GM12878 (cell line): ENCODE measurements around the gene HSD17B13.

Experiments used
- EP300 ChIP-seq, 2 experiments: fragments of 150-350 bp in 1 of 2; IDR thresholded peaks; 2 replicates each; pipeline ENCODE4 v1.6.1; 2011 to 2012; ENCODE audit warnings: low read depth in 2 of 2, low read length in 2 of 2, borderline replicate concordance in 1 of 2, improper control_type of control experiment in 1 of 2, inconsistent platforms in 1 of 2; ENCODE audit not compliant: control insufficient read depth in 1 of 2
- IKZF2 ChIP-seq, 2 experiments: fragments of 450-650 bp; IDR thresholded peaks; 2 replicates each; pipeline ENCODE4 v1.6.1; 2017; ENCODE audit warnings: mild to moderate bottlenecking in 2 of 2, moderate library complexity in 2 of 2
- RCOR1 ChIP-seq: conservative IDR thresholded peaks from 2 replicates; pipeline ENCODE4 v1.6.1; 2012; ENCODE audit warnings: low read depth, low read length, improper control_type of control experiment
- SP1 ChIP-seq: IDR thresholded peaks from one replicate; pipeline ENCODE4 v1.6.1; 2011; ENCODE audit warnings: low read depth, low read length

GRCh38 chr4:87356832-87357526 lies 34.3 kb upstream of the HSD17B13 start:
- TF ChIP-seq RCOR1: no peak
- no peak for TF ChIP-seq IKZF2 (IDR thresholded peaks at IDR 0.05)
- no peak for TF ChIP-seq SP1
- no peak for TF ChIP-seq EP300 (IDR thresholded peaks at IDR 0.05; ENCODE audit: borderline replicate concordance in 1 of 2, control insufficient read depth in 1 of 2, low read depth in 2 of 2, low read length in 2 of 2)
